Measurements from ENCODE around the gene C4A. TPM values are rescaled to one million over a fixed set of nuclear protein-coding genes. Genes with fewer than 3 reads are reported as not detected.

C4A gene
- total and polyA plus RNA-seq, 2 of the 13 experiments (the other 11 are each of a cell fraction or from before 2014, with no cell fraction given) = 165 to 478 TPM

- TF ChIP-seq PRMT3 (CRISPR knock-in tag; IDR thresholded peaks at IDR 0.05; ENCODE audit: borderline replicate concordance, low read depth) (no peak; the same call in 1 of the 2 replicates), SETDB1 (CRISPR knock-in tag; IDR thresholded peaks at IDR 0.05; ENCODE audit: borderline replicate concordance) (no peak), FOXA3 (CRISPR knock-in tag; IDR thresholded peaks at IDR 0.05) (peak; percentile 45), FOXO1 (CRISPR knock-in tag; IDR thresholded peaks at IDR 0.05) (peak; percentile 35), ZNF609 (CRISPR knock-in tag; IDR thresholded peaks at IDR 0.05; ENCODE audit: borderline replicate concordance) (peak; percentile 58), ATM (IDR thresholded peaks at IDR 0.05; ENCODE audit: borderline replicate concordance) (no peak), DRAP1 (CRISPR knock-in tag; IDR thresholded peaks at IDR 0.05) (peak; percentile 96), MAX (IDR thresholded peaks at IDR 0.05) (peak; percentile 87; the same call in 1 of the 2 replicates), TRIM22 (IDR thresholded peaks at IDR 0.05) (no peak), THAP11 (CRISPR knock-in tag; IDR thresholded peaks at IDR 0.05) (peak; percentile 96), MAF1 (CRISPR knock-in tag; IDR thresholded peaks at IDR 0.05; ENCODE audit: borderline replicate concordance) (0 out of 2 replicates have a peak, but pooled peaks have one; percentile 65), PHB2 (IDR thresholded peaks at IDR 0.05; ENCODE audit: partially characterized antibody) (no peak), ZNF10 (CRISPR knock-in tag; IDR thresholded peaks at IDR 0.05; ENCODE audit: borderline replicate concordance, low read depth) (no peak), TARDBP (CRISPR knock-in tag; IDR thresholded peaks at IDR 0.05) (peak; percentile 88), PHF21A (CRISPR knock-in tag; IDR thresholded peaks at IDR 0.05) (peak; percentile 78), ZBTB39 (CRISPR knock-in tag; IDR thresholded peaks at IDR 0.05) (no peak), NFYB (CRISPR knock-in tag; IDR thresholded peaks at IDR 0.05) (peak; percentile 69), ZNF737 (CRISPR knock-in tag; IDR thresholded peaks at IDR 0.05; ENCODE audit: borderline replicate concordance) (peak; percentile 63; the same call in 1 of the 2 replicates), FOSL1 (CRISPR knock-in tag; IDR thresholded peaks at IDR 0.05; ENCODE audit: borderline replicate concordance) (no peak; the same call in 1 of the 2 replicates), ZNF570 (CRISPR knock-in tag; IDR thresholded peaks at IDR 0.05; ENCODE audit: borderline replicate concordance) (no peak)
Observed at GRCh38 chr6:31958741-31959739, 22.8 kb upstream of the C4A start, which contains the start of the genes NELFE and SKIC2 (continued).

Data from HepG2 (cell line).